Choroid plexus epithelial cell (primary cell): ENCODE results near the gene GABBR1.

ENCODE experiments used
- DNase-seq: peaks from one replicate; pipeline ENCODE4 v3.0.0-alpha.2; 2010; ENCODE audit warnings: low read depth
- H3K4me3 ChIP-seq: 2 replicates; pipeline ENCODE4 v1.5.1; 2011; ENCODE audit warnings: low read depth, mild to moderate bottlenecking, control low read depth, low read length, moderate library complexity
- CTCF ChIP-seq: conservative IDR thresholded peaks from 2 replicates; pipeline ENCODE4 v1.5.1; 2011; ENCODE audit warnings: low read depth, mild to moderate bottlenecking, control low read depth, inconsistent platforms, low read length, moderate library complexity

The GABBR1 gene

DNA sequence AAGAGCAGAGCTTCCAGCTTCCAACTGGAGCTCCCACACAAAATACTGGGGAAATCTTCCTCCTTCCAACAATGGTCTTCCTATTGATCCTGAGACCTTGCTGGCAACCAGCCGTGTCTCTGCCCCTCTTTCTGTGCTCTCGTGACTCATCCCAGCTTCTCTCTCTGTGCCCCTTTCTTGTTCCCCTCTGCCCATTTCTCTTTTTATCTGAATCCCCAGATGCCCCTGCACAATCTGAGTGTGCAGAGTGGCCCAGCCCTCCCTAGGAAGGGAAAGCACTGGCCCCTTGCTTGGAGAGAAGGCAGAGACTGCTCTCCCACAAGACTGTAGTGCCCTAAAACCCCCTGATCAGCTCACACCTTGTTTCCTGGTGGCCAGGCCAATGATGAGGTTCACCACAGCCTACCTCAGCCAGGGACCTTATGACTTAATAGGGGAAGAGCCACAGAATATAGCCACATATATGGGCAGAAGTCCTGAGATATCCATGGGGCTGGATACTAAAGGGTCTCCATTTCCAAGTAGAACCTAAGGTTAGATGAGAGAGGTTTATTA, 122.2 kb downstream of the GABBR1 start:
- no peak for TF ChIP-seq CTCF
- no peak for DNase-seq
- no peak overlapping the region for H3K4me3 ChIP-seq

GRCh38 chr6:29510202-29510601, 122.8 kb downstream of the GABBR1 start:
- no peak for DNase-seq

More at GRCh38 chr6:29510202-29510601, 122.8 kb downstream of the GABBR1 start:
- no peak overlapping the region for H3K4me3 ChIP-seq
- TF ChIP-seq CTCF: no peak
